ENCODE data around the gene GHDC.
"Not testable (repeated sequence)": the region's sequence is repeated elsewhere in the genome, so short reads cannot be mapped to it uniquely, and the experiment has no call there.

Gene GHDC

GRCh38 chr17:42202696-42203095, 8.4 kb upstream of the GHDC start:
- DNase-seq, result no peak

GRCh38 chr17:42202159-42202558, 7.9 kb upstream of the GHDC start:
- no peak for DNase-seq

GRCh38 chr17:42201458-42201772, 7.1 kb upstream of the GHDC start:
- no peak for DNase-seq

GRCh38 chr17:42200706-42201457, 6.6 kb upstream of the GHDC start:
- DNase-seq, result no peak

- DNase-seq, result no peak
These were observed 5.2 kb upstream of the GHDC start for GRCh38 chr17:42199416-42200011.

- DNase-seq, result no peak
These were observed 4.6 kb upstream of the GHDC start for GRCh38 chr17:42198897-42199296.

GRCh38 chr17:42197564-42198156, 3.4 kb upstream of the GHDC start:
- no peak for DNase-seq

GRCh38 chr17:42193216-42193968, 902 bp downstream of the GHDC start:
- no peak for DNase-seq

GRCh38 chr17:42192189-42193126, 1.8 kb downstream of the GHDC start:
- no peak for DNase-seq

GRCh38 chr17:42191275-42191608, 3.1 kb downstream of the GHDC start:
- DNase-seq, result no peak

- DNase-seq, result no peak
These were observed 3.6 kb downstream of the GHDC start for GRCh38 chr17:42190491-42191274.

- no peak for DNase-seq
These were observed 4.7 kb downstream of the GHDC start for GRCh38 chr17:42189651-42189965.

- DNase-seq, result no peak
These were observed 5.3 kb downstream of the GHDC start for GRCh38 chr17:42188749-42189650.

- no peak for DNase-seq
These were observed 6.5 kb downstream of the GHDC start for GRCh38 chr17:42187833-42188232.

- DNase-seq, result not testable (repeated sequence)
These were observed 8.1 kb downstream of the GHDC start for GRCh38 chr17:42186191-42186590.

- DNase-seq, result no peak
These were observed 8.7 kb downstream of the GHDC start for GRCh38 chr17:42185621-42185930.

- DNase-seq, result no peak
These were observed 9.3 kb downstream of the GHDC start, which contains the start of gene HCRT for GRCh38 chr17:42184713-42185620. Gene HCRT, minus strand, starts transcription at chr17:42185452. Its CDS starts 87 bp downstream, at chr17:42185365.

GRCh38 chr17:42183741-42184711, 10.3 kb downstream of the GHDC start:
- DNase-seq, result peak; percentile 72
